ENCODE results near the gene ALDOC.
"Not testable (repeated sequence)": the region's sequence is repeated elsewhere in the genome, so short reads cannot be mapped to it uniquely, and the experiment has no call there.

The ALDOC gene

DNA sequence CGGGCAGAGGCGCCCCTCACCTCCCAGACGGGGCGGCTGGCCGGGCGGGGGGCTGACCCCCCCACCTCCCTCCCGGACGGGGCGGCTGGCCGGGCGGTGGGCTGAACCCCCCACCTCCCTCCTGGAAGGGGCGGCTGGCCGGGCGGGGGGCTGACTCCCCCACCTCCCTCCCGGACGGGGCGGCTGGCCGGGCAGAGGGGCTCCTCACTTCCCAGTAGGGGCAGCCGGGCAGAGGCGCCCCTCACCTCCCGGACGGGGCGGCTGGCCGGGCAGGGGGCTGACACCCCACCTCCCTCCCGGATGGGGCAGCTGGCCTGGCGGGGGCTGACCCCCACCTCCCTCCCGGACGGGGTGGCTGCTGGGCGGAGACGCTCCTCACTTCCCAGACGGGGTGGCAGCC lies 27.3 kb upstream of the ALDOC start:
- not testable (repeated sequence) for H2BK120ac ChIP-seq (ENCODE audit: low read depth, low read length); H3K14ac ChIP-seq (ENCODE audit: low read length in 2 of 2); H3K27me3 ChIP-seq (ENCODE audit: control insufficient read depth in 1 of 2, insufficient read depth in 1 of 2, low read length in 2 of 2); H2AFZ ChIP-seq (ENCODE audit: low read depth, low read length); H2BK15ac ChIP-seq (ENCODE audit: low read depth, poor library complexity, severe bottlenecking); H2BK5ac ChIP-seq (ENCODE audit: low read depth, low read length, poor library complexity, severe bottlenecking); H3K9ac ChIP-seq (ENCODE audit: low read length); H4K8ac ChIP-seq (ENCODE audit: low read length); H2AK5ac ChIP-seq (ENCODE audit: low read length, severe bottlenecking); H3K23ac ChIP-seq (ENCODE audit: low read length in 2 of 2); H3K9me3 ChIP-seq (ENCODE audit: control insufficient read depth, low read length); H3K4me1 ChIP-seq (ENCODE audit: control insufficient read depth, insufficient read depth, low read depth, low read length); H3K18ac ChIP-seq (ENCODE audit: low read depth in 1 of 2, low read length in 2 of 2); DNase-seq; H3K4me2 ChIP-seq (ENCODE audit: low read length, poor library complexity, severe bottlenecking); H3K4me3 ChIP-seq (ENCODE audit: insufficient read depth in 1 of 2, low read depth in 1 of 2, low read length in 2 of 2); H4K91ac ChIP-seq (ENCODE audit: low read length); H3K36me3 ChIP-seq (ENCODE audit: control insufficient read depth in 1 of 2, insufficient read depth in 2 of 2, low read depth in 1 of 2, low read length in 2 of 2); H3K79me1 ChIP-seq (replicated peaks; ENCODE audit: low read length, poor library complexity, severe bottlenecking); H2BK12ac ChIP-seq (ENCODE audit: low read length in 2 of 2); H3K4ac ChIP-seq (ENCODE audit: low read depth in 1 of 2, low read length in 2 of 2); H3K27ac ChIP-seq (ENCODE audit: low read length, poor library complexity, severe bottlenecking)
- 97% methylated on average over 6 of the region's 31 CpGs for WGBS

DNA sequence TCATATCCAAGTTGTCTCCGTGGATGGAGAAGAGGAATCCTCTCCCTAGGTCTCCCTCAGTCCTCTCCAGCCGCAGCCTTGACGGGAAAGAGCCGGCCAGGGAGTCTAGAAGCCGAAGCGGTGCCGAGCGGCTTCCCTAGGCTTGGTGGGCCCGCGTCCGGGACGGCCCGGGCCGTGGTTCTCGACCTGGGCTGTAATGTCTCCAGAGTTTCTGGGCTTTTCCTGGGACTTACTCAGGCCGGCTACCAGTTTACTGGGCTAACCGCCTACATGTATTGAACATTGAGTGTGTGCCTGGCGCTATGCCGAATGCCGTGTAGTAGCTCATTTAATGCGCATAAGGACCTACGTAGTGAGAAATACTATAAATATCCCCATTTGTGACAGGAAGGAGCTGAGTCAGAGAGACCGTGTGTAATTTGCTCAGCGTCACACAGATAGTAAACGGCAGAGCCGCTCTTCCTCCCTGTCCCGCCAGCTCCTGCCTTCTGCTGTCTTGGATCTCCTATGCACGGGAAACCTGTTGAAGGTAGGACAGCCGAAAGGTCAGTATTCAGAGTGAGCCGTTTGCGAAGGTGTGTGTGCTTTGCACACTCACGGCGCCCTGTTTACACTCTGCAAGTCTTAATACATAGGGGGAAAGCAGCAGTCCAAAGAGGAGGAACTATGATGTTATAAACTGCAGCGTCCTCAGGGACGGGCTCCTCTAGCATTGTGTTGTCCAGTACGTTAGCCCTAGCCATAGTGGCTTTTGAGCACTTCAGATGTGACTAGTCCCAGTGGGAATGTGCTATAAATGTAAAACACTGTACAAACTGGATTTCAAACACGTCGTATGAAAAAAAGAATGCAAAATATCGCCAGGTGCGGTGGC lies 22.9 kb upstream of the ALDOC start:
- peak overlapping the region; percentile 97 for H3K9ac ChIP-seq (ENCODE audit: low read length)
- peak overlapping the region; percentile 61 to 95 for H3K4me3 ChIP-seq (ENCODE audit: insufficient read depth in 1 of 2, low read depth in 1 of 2, low read length in 2 of 2)
- no peaks in the 10 kb centered on the region for H3K36me3 ChIP-seq (ENCODE audit: control insufficient read depth in 1 of 2, insufficient read depth in 2 of 2, low read depth in 1 of 2, low read length in 2 of 2)
- H2AK5ac ChIP-seq (ENCODE audit: low read length, severe bottlenecking) = no peak overlapping the region
- H2BK12ac ChIP-seq (ENCODE audit: low read length in 2 of 2) = peak overlapping the region in 1 of 2 experiments; percentile 61
- H2BK120ac ChIP-seq (ENCODE audit: low read depth, low read length) = no peak overlapping the region
- H3K9me3 ChIP-seq (ENCODE audit: control insufficient read depth, low read length) = no peaks in the 10 kb centered on the region
- peak overlapping the region in 1 of 2 experiments; percentile 32 for H3K4ac ChIP-seq (ENCODE audit: low read depth in 1 of 2, low read length in 2 of 2)
- WGBS = 15% methylated on average over 40 of the region's 40 CpGs
- peaks cover 10% of the 10 kb centered on the region for H3K4me1 ChIP-seq (ENCODE audit: control insufficient read depth, insufficient read depth, low read depth, low read length)
- peak overlapping the region; percentile 84 for H4K8ac ChIP-seq (ENCODE audit: low read length)
- no peaks in the 10 kb centered on the region for H3K27me3 ChIP-seq (ENCODE audit: control insufficient read depth in 1 of 2, insufficient read depth in 1 of 2, low read length in 2 of 2)
- peaks cover 4% of the 10 kb centered on the region for H3K79me1 ChIP-seq (replicated peaks; ENCODE audit: low read length, poor library complexity, severe bottlenecking)
- peak overlapping the region in 1 of 2 experiments; percentile 14 for H3K23ac ChIP-seq (ENCODE audit: low read length in 2 of 2)
- H4K91ac ChIP-seq (ENCODE audit: low read length) = no peak overlapping the region
- peak overlapping the region; percentile 66 for H2AFZ ChIP-seq (ENCODE audit: low read depth, low read length)
- peak overlapping the region; percentile 61 for H3K27ac ChIP-seq (ENCODE audit: low read length, poor library complexity, severe bottlenecking)
- H3K14ac ChIP-seq (ENCODE audit: low read length in 2 of 2) = peak overlapping the region in 1 of 2 experiments; percentile 7
- peak overlapping the region; percentile 99 for H3K4me2 ChIP-seq (ENCODE audit: low read length, poor library complexity, severe bottlenecking)
- peak; percentile 96 for DNase-seq
- peak overlapping the region; percentile 97 for H2BK15ac ChIP-seq (ENCODE audit: low read depth, poor library complexity, severe bottlenecking)
- H3K18ac ChIP-seq (ENCODE audit: low read depth in 1 of 2, low read length in 2 of 2) = peak overlapping the region; percentile 67 to 77
- peak overlapping the region; percentile 20 for H2BK5ac ChIP-seq (ENCODE audit: low read depth, low read length, poor library complexity, severe bottlenecking)

DNA sequence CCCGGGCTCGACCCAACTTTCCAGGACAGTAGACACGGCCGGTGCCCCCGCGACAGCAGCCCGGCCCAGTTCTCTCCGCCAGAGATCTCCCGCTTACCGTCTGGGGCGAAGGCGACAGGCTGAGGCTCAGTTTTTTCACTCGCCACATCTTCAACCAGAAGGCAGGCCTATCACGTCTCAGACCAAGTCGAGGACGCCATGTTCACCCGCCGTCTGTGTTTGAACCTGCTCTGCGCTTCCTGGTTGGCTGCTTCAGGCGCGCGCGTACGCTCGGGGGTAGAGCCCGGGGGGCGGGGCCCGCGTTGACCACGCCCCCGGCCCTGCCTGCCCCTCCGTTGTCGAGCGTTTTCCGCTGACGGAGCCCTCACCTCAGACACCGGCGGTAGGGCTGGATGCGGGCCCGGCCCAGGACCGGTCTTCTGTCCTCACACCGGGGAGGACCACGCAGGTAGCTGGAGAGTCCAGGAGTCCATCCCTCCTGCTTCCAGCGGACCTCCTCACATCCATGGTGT lies 22.2 kb upstream of the ALDOC start, which contains the start of gene SPAG5:
TSS of gene SPAG5 (minus strand) at position 227 of the 512 bp plus-strand sequence. CDS start at position 148, 79 bp downstream.
- Histone ChIP-seq H2BK12ac (ENCODE audit: low read length in 2 of 2) (peak within 1 kb of the TSS in 1 of 2 experiments; percentile 61), H4K91ac (ENCODE audit: low read length) (peak within 1 kb of the TSS; percentile 61), H3K4me2 (ENCODE audit: low read length, poor library complexity, severe bottlenecking) (peak within 1 kb of the TSS; percentile 99), H3K4ac (ENCODE audit: low read depth in 1 of 2, low read length in 2 of 2) (peak within 1 kb of the TSS in 1 of 2 experiments; percentile 51), H3K36me3 (ENCODE audit: control insufficient read depth in 1 of 2, insufficient read depth in 2 of 2, low read depth in 1 of 2, low read length in 2 of 2) (no peaks in the 10 kb centered on the region), H2BK5ac (ENCODE audit: low read depth, low read length, poor library complexity, severe bottlenecking) (peak within 1 kb of the TSS; percentile 20), H3K9me3 (ENCODE audit: control insufficient read depth, low read length) (no peaks in the 10 kb centered on the region), H2AK5ac (ENCODE audit: low read length, severe bottlenecking) (no peak within 1 kb of the TSS), H2BK15ac (ENCODE audit: low read depth, poor library complexity, severe bottlenecking) (peak within 1 kb of the TSS; percentile 97), H3K79me1 (replicated peaks; ENCODE audit: low read length, poor library complexity, severe bottlenecking) (peaks cover 4% of the 10 kb centered on the region), H2BK120ac (ENCODE audit: low read depth, low read length) (no peak within 1 kb of the TSS), H3K4me3 (ENCODE audit: insufficient read depth in 1 of 2, low read depth in 1 of 2, low read length in 2 of 2) (peak within 1 kb of the TSS; percentile 61 to 95), H3K9ac (ENCODE audit: low read length) (peak within 1 kb of the TSS; percentile 97), H2AFZ (ENCODE audit: low read depth, low read length) (peak within 1 kb of the TSS; percentile 66), H3K23ac (ENCODE audit: low read length in 2 of 2) (peak within 1 kb of the TSS in 1 of 2 experiments; percentile 14), H3K27ac (ENCODE audit: low read length, poor library complexity, severe bottlenecking) (peak within 1 kb of the TSS; percentile 61), H3K14ac (ENCODE audit: low read length in 2 of 2) (peak within 1 kb of the TSS in 1 of 2 experiments; percentile 7), H3K18ac (ENCODE audit: low read depth in 1 of 2, low read length in 2 of 2) (peak within 1 kb of the TSS; percentile 67 to 77), H3K4me1 (ENCODE audit: control insufficient read depth, insufficient read depth, low read depth, low read length) (peaks cover 10% of the 10 kb centered on the region), H4K8ac (ENCODE audit: low read length) (peak within 1 kb of the TSS; percentile 84), H3K27me3 (ENCODE audit: control insufficient read depth in 1 of 2, insufficient read depth in 1 of 2, low read length in 2 of 2) (no peaks in the 10 kb centered on the region)
- WGBS = 1% methylated on average over 41 of the region's 44 CpGs
- peak; percentile 94 for DNase-seq

DNA sequence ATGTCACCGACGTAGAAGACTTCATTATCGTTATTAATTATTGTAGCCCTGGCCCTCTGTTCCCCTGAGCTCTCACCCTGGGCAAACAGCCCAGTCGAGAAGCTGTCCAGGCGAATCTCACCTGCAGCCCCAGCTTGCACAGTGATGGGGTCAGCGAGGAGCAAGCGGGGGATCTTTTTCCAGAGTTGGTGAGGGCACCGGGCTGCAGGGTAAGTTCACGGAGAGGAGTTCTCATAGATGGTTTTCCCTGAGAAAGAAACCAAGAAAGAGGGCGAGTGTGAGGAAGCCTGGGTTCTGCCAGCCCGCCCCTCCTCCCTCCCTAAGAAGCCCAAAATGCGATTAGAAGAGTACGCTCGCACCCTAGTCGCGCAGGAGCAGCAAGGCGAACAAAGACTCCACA lies 21.7 kb upstream of the ALDOC start:
- peak overlapping the region; percentile 61 to 95 for H3K4me3 ChIP-seq (ENCODE audit: insufficient read depth in 1 of 2, low read depth in 1 of 2, low read length in 2 of 2)
- H3K14ac ChIP-seq (ENCODE audit: low read length in 2 of 2) = no peak overlapping the region
- no peak overlapping the region for H2BK12ac ChIP-seq (ENCODE audit: low read length in 2 of 2)
- H2BK15ac ChIP-seq (ENCODE audit: low read depth, poor library complexity, severe bottlenecking) = no peak overlapping the region
- H3K27ac ChIP-seq (ENCODE audit: low read length, poor library complexity, severe bottlenecking) = no peak overlapping the region
- peaks cover 0 to under 1% of the 10 kb centered on the region in 2 experiments for H3K36me3 ChIP-seq (ENCODE audit: control insufficient read depth in 1 of 2, insufficient read depth in 2 of 2, low read depth in 1 of 2, low read length in 2 of 2)
- H2AK5ac ChIP-seq (ENCODE audit: low read length, severe bottlenecking) = no peak overlapping the region
- no peak overlapping the region for H2BK120ac ChIP-seq (ENCODE audit: low read depth, low read length)
- H4K8ac ChIP-seq (ENCODE audit: low read length) = peak overlapping the region; percentile 63
- DNase-seq = no peak
- no peaks in the 10 kb centered on the region for H3K9me3 ChIP-seq (ENCODE audit: control insufficient read depth, low read length)
- peak overlapping the region; percentile 19 for H2AFZ ChIP-seq (ENCODE audit: low read depth, low read length)
- H3K4me2 ChIP-seq (ENCODE audit: low read length, poor library complexity, severe bottlenecking) = peak overlapping the region; percentile 99
- H3K23ac ChIP-seq (ENCODE audit: low read length in 2 of 2) = no peak overlapping the region
- 4% methylated on average over 16 of the region's 17 CpGs for WGBS
- no peaks in the 10 kb centered on the region for H3K27me3 ChIP-seq (ENCODE audit: control insufficient read depth in 1 of 2, insufficient read depth in 1 of 2, low read length in 2 of 2)
- peaks cover 10% of the 10 kb centered on the region for H3K4me1 ChIP-seq (ENCODE audit: control insufficient read depth, insufficient read depth, low read depth, low read length)
- peak overlapping the region in 1 of 2 experiments; percentile 51 for H3K4ac ChIP-seq (ENCODE audit: low read depth in 1 of 2, low read length in 2 of 2)
- no peak overlapping the region for H2BK5ac ChIP-seq (ENCODE audit: low read depth, low read length, poor library complexity, severe bottlenecking)
- H3K9ac ChIP-seq (ENCODE audit: low read length) = peak overlapping the region; percentile 97
- peaks cover 4% of the 10 kb centered on the region for H3K79me1 ChIP-seq (replicated peaks; ENCODE audit: low read length, poor library complexity, severe bottlenecking)
- no peak overlapping the region for H4K91ac ChIP-seq (ENCODE audit: low read length)
- H3K18ac ChIP-seq (ENCODE audit: low read depth in 1 of 2, low read length in 2 of 2) = no peak overlapping the region
